ENCODE results near the gene C11orf52. TPM values are rescaled to one million over a fixed set of nuclear protein-coding genes. Genes with fewer than 3 reads are reported as not detected.

C11orf52 gene
- polyA plus RNA-seq, 1 donor from 2014 or later, result not detected

GRCh38 chr11:111957663-111958444 lies 39.1 kb downstream of the C11orf52 start (continued):
- TF ChIP-seq SMC3 (conservative IDR thresholded peaks at IDR 0.05; ENCODE audit: poor library complexity), result no peak
- no peak for TF ChIP-seq CTCF (IDR thresholded peaks at IDR 0.05; ENCODE audit: poor library complexity, severe bottlenecking)

GRCh38 chr11:111960916-111961315 lies 42.2 kb downstream of the C11orf52 start:
- Histone ChIP-seq H3K79me2 (replicated peaks; ENCODE audit: insufficient read depth, low read length) (no peaks in the 10 kb centered on the region), H3K36me3 (ENCODE audit: insufficient read depth, low read length) (peaks cover 3% of the 10 kb centered on the region), H3K9ac (ENCODE audit: low read length) (no peak overlapping the region), H3K4me3 (ENCODE audit: low read length) (no peak overlapping the region), H3K27ac (ENCODE audit: low read length) (no peak overlapping the region), H4K20me1 (ENCODE audit: insufficient read depth) (no peaks in the 10 kb centered on the region), H3K9me2 (ENCODE audit: insufficient read depth, low read length) (no peaks in the 10 kb centered on the region), H3F3A (ENCODE audit: insufficient read depth, low read length, poor library complexity, severe bottlenecking) (no peaks in the 10 kb centered on the region), H3K27me3 (ENCODE audit: insufficient read depth, low read depth, low read length) (no peaks in the 10 kb centered on the region), H3K9me3 (ENCODE audit: low read length) (no peaks in the 10 kb centered on the region), H2AFZ (ENCODE audit: low read depth, low read length) (no peak overlapping the region), H3K4me2 (ENCODE audit: low read length) (no peak overlapping the region)
- no peak for TF ChIP-seq TAF1 (IDR thresholded peaks at IDR 0.05; ENCODE audit: low read depth)
- TF ChIP-seq SMC3 (conservative IDR thresholded peaks at IDR 0.05; ENCODE audit: poor library complexity), result no peak
- no peak for TF ChIP-seq RAD21 (conservative IDR thresholded peaks at IDR 0.05)
- no peak for TF ChIP-seq MXI1 (conservative IDR thresholded peaks at IDR 0.05; ENCODE audit: poor library complexity, severe bottlenecking)
- no peak for TF ChIP-seq REST (IDR thresholded peaks at IDR 0.05; ENCODE audit: borderline replicate concordance)
- TF ChIP-seq EP300 (conservative IDR thresholded peaks at IDR 0.05; ENCODE audit: poor library complexity, severe bottlenecking), result no peak
- no peak for TF ChIP-seq POLR2AphosphoS5 (IDR thresholded peaks at IDR 0.05)
- TF ChIP-seq CTCF (IDR thresholded peaks at IDR 0.05; ENCODE audit: poor library complexity, severe bottlenecking), result no peak
- no peak for TF ChIP-seq EZH2 (IDR thresholded peaks at IDR 0.05; ENCODE audit: borderline replicate concordance, insufficient read depth, low read length, poor library complexity, severe bottlenecking)

All from neural cell (in vitro differentiated cells).